WTC11 (cell line): Measurements from ENCODE around the gene GCK.

Experiments
- CREB1 ChIP-seq: sonication (generic); formaldehyde crosslinking; IDR thresholded peaks from 2 replicates; pipeline ENCODE4 v1.8.0; 2023; ENCODE audit warnings: mild to moderate bottlenecking, missing genetic modification reagents
- FOXP1 ChIP-seq: sonication (generic); formaldehyde crosslinking; IDR thresholded peaks from 2 replicates; pipeline ENCODE4 v1.8.0; 2022; ENCODE audit warnings: missing genetic modification reagents, mild to moderate bottlenecking, moderate library complexity, borderline replicate concordance
- HMGA2 ChIP-seq: fragments of 250-450 bp; sonication (Bioruptor Pico); IDR thresholded peaks from 2 replicates; pipeline ENCODE4 v1.4.0; 2021; ENCODE audit warnings: mild to moderate bottlenecking, moderate library complexity
- KAT7 ChIP-seq: sonication (generic); formaldehyde crosslinking; IDR thresholded peaks from 2 replicates; pipeline ENCODE4 v1.8.1; 2023; ENCODE audit warnings: missing genetic modification reagents, mild to moderate bottlenecking, borderline replicate concordance
- MXD4 ChIP-seq: fragments of 250-450 bp; sonication (Bioruptor Pico); IDR thresholded peaks from 2 replicates; pipeline ENCODE4 v1.8.0; 2021; ENCODE audit warnings: mild to moderate bottlenecking, moderate library complexity, borderline replicate concordance
- RELA ChIP-seq: sonication (generic); formaldehyde crosslinking; IDR thresholded peaks from 2 replicates; pipeline ENCODE4 v1.8.1; 2022; ENCODE audit warnings: missing genetic modification reagents, mild to moderate bottlenecking, borderline replicate concordance
- TF ChIP-seq, protein P1 (sequence below): sonication (generic); formaldehyde crosslinking; IDR thresholded peaks from 2 replicates; pipeline ENCODE4 v1.8.1; 2023; ENCODE audit warnings: mild to moderate bottlenecking, missing genetic modification reagents
- TF ChIP-seq, protein P2 (sequence below): fragments of 200-600 bp; IDR thresholded peaks from 2 replicates; pipeline ENCODE4 v1.8.0; 2022; ENCODE audit warnings: antibody characterized with exemption
- TF ChIP-seq, protein P3 (sequence below): sonication (generic); formaldehyde crosslinking; IDR thresholded peaks from 2 replicates; pipeline ENCODE4 v1.8.1; 2023; ENCODE audit warnings: mild to moderate bottlenecking, missing genetic modification reagents, borderline replicate concordance
- TF ChIP-seq, protein P4 (sequence below): sonication (generic); formaldehyde crosslinking; IDR thresholded peaks from 2 replicates; pipeline ENCODE4 v1.8.1; 2023; ENCODE audit warnings: mild to moderate bottlenecking, missing genetic modification reagents, moderate library complexity
- TF ChIP-seq, protein P5 (sequence below): sonication (generic); formaldehyde crosslinking; IDR thresholded peaks from 2 replicates; pipeline ENCODE4 v1.8.1; 2022; ENCODE audit warnings: low read depth, missing genetic modification reagents, borderline replicate concordance

DNA sequence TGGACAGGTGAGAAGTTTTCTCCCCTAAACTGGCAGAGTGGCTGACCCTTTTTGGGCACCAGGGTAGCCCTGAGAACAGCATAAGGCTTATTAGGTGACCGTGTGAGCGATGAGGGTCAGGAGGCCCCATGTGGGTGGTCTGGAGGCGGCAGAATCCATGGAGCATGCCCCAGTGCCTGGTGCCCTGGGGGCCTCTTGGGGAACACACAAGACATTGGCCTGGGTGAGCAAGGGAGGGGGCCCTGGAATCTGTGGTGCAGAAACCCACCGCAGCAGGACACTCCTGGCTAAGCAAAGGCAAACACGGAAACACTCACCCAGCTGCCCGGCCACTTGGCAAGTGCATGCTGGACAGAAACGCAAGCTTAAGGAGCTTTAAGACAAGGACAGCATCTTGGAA, 41.0 kb upstream of the GCK start:
- TF ChIP-seq, protein P1, sequence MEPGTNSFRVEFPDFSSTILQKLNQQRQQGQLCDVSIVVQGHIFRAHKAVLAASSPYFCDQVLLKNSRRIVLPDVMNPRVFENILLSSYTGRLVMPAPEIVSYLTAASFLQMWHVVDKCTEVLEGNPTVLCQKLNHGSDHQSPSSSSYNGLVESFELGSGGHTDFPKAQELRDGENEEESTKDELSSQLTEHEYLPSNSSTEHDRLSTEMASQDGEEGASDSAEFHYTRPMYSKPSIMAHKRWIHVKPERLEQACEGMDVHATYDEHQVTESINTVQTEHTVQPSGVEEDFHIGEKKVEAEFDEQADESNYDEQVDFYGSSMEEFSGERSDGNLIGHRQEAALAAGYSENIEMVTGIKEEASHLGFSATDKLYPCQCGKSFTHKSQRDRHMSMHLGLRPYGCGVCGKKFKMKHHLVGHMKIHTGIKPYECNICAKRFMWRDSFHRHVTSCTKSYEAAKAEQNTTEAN (CRISPR knock-in tag): no peak
- TF ChIP-seq, protein P2, sequence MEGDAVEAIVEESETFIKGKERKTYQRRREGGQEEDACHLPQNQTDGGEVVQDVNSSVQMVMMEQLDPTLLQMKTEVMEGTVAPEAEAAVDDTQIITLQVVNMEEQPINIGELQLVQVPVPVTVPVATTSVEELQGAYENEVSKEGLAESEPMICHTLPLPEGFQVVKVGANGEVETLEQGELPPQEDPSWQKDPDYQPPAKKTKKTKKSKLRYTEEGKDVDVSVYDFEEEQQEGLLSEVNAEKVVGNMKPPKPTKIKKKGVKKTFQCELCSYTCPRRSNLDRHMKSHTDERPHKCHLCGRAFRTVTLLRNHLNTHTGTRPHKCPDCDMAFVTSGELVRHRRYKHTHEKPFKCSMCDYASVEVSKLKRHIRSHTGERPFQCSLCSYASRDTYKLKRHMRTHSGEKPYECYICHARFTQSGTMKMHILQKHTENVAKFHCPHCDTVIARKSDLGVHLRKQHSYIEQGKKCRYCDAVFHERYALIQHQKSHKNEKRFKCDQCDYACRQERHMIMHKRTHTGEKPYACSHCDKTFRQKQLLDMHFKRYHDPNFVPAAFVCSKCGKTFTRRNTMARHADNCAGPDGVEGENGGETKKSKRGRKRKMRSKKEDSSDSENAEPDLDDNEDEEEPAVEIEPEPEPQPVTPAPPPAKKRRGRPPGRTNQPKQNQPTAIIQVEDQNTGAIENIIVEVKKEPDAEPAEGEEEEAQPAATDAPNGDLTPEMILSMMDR: no peak
- TF ChIP-seq CREB1 (CRISPR knock-in tag): no peak
- no peak for TF ChIP-seq FOXP1 (CRISPR knock-in tag)
- no peak for TF ChIP-seq RELA (CRISPR knock-in tag)
- TF ChIP-seq, protein P3, sequence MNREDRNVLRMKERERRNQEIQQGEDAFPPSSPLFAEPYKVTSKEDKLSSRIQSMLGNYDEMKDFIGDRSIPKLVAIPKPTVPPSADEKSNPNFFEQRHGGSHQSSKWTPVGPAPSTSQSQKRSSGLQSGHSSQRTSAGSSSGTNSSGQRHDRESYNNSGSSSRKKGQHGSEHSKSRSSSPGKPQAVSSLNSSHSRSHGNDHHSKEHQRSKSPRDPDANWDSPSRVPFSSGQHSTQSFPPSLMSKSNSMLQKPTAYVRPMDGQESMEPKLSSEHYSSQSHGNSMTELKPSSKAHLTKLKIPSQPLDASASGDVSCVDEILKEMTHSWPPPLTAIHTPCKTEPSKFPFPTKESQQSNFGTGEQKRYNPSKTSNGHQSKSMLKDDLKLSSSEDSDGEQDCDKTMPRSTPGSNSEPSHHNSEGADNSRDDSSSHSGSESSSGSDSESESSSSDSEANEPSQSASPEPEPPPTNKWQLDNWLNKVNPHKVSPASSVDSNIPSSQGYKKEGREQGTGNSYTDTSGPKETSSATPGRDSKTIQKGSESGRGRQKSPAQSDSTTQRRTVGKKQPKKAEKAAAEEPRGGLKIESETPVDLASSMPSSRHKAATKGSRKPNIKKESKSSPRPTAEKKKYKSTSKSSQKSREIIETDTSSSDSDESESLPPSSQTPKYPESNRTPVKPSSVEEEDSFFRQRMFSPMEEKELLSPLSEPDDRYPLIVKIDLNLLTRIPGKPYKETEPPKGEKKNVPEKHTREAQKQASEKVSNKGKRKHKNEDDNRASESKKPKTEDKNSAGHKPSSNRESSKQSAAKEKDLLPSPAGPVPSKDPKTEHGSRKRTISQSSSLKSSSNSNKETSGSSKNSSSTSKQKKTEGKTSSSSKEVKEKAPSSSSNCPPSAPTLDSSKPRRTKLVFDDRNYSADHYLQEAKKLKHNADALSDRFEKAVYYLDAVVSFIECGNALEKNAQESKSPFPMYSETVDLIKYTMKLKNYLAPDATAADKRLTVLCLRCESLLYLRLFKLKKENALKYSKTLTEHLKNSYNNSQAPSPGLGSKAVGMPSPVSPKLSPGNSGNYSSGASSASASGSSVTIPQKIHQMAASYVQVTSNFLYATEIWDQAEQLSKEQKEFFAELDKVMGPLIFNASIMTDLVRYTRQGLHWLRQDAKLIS (CRISPR knock-in tag): no peak
- TF ChIP-seq, protein P4, sequence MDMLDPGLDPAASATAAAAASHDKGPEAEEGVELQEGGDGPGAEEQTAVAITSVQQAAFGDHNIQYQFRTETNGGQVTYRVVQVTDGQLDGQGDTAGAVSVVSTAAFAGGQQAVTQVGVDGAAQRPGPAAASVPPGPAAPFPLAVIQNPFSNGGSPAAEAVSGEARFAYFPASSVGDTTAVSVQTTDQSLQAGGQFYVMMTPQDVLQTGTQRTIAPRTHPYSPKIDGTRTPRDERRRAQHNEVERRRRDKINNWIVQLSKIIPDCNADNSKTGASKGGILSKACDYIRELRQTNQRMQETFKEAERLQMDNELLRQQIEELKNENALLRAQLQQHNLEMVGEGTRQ (CRISPR knock-in tag): no peak
- no peak for TF ChIP-seq KAT7
- no peak for TF ChIP-seq MXD4 (CRISPR knock-in tag)
- no peak for TF ChIP-seq HMGA2
- TF ChIP-seq, protein P5, sequence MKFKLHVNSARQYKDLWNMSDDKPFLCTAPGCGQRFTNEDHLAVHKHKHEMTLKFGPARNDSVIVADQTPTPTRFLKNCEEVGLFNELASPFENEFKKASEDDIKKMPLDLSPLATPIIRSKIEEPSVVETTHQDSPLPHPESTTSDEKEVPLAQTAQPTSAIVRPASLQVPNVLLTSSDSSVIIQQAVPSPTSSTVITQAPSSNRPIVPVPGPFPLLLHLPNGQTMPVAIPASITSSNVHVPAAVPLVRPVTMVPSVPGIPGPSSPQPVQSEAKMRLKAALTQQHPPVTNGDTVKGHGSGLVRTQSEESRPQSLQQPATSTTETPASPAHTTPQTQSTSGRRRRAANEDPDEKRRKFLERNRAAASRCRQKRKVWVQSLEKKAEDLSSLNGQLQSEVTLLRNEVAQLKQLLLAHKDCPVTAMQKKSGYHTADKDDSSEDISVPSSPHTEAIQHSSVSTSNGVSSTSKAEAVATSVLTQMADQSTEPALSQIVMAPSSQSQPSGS (CRISPR knock-in tag): no peak
